Activated naive CD8-positive, alpha-beta T cell treated with anti-CD3 and anti-CD28 coated beads, Interleukin-2, amount 10 ng/mL, durations not matched to agents 7 days and 5 days (primary cell): ENCODE results near the gene UNC93B1. TPM values are rescaled to one million over a fixed set of nuclear protein-coding genes. Genes with fewer than 3 reads are reported as not detected.
"Not testable (repeated sequence)": the region's sequence is repeated elsewhere in the genome, so short reads cannot be mapped to it uniquely, and the experiment has no call there.

Experiments used
- ATAC-seq: fragments of 150-1000 bp; cut with Tn5 transposase; one replicate; pipeline ENCODE4 v1.10.0; 2021; ENCODE audit warnings: low read depth, moderate library complexity
- POLR2A ChIA-PET: fragments of 350-600 bp; sonication (Branson Sonifier 250); formaldehyde crosslinking; loops from one replicate; lab custom pipeline; 2021; ENCODE audit warnings: antibody characterized with exemption; lab: Charles Lee
- DNase-seq: peaks from one replicate; pipeline ENCODE4 v3.0.0; 2021
- H3K27ac Mint-ChIP-seq: one replicate; pipeline ENCODE4 v1.8.0; 2022; ENCODE audit warnings: mild to moderate bottlenecking, mixed read lengths
- H3K27me3 Mint-ChIP-seq: one replicate; pipeline ENCODE4 v1.8.0; 2022; ENCODE audit warnings: mild to moderate bottlenecking, moderate library complexity, mixed read lengths
- H3K36me3 Mint-ChIP-seq: one replicate; pipeline ENCODE4 v1.8.0; 2021; ENCODE audit warnings: mild to moderate bottlenecking, mixed read lengths
- H3K4me1 Mint-ChIP-seq: one replicate; pipeline ENCODE4 v1.8.0; 2021; ENCODE audit warnings: mixed read lengths
- H3K4me3 Mint-ChIP-seq: one replicate; pipeline ENCODE4 v1.8.0; 2022; ENCODE audit warnings: mild to moderate bottlenecking, moderate library complexity, mixed read lengths
- H3K9me3 Mint-ChIP-seq: one replicate; pipeline ENCODE4 v1.8.0; 2021; ENCODE audit warnings: mixed read lengths
- microRNA-seq: library from miRNA; unstranded; fragments of <30 nt; microRNA quantifications from one replicate; pipeline ENCODE4 v1.2.0, GENCODE V29; 2022
- total RNA-seq, 2 experiments: library from RNA; stranded (reverse); gene quantifications; one replicate each; pipeline ENCODE4 v1.2.3, GENCODE V29; 2021

The UNC93B1 gene
- total RNA-seq, 2 experiments from 2014 or later: 35.1 to 42.6 TPM

- H3K4me1 Mint-ChIP-seq, H3K36me3 Mint-ChIP-seq, H3K27ac Mint-ChIP-seq, DNase-seq, ATAC-seq, POLR2A ChIA-PET, H3K9me3 Mint-ChIP-seq: not testable (repeated sequence)
- H3K4me3 Mint-ChIP-seq: peak overlapping the region; percentile 50
- H3K27me3 Mint-ChIP-seq: peaks cover 52% of the 10 kb centered on the region
Measured at GRCh38 chr11:67956236-67956635, 47.7 kb downstream of the UNC93B1 start.

GRCh38 chr11:67955461-67956007 lies 48.4 kb downstream of the UNC93B1 start:
- H3K9me3 Mint-ChIP-seq, POLR2A ChIA-PET, H3K4me1 Mint-ChIP-seq, H3K36me3 Mint-ChIP-seq: not testable (repeated sequence)
- Mint-ChIP-seq H3K4me3 (peak overlapping the region; percentile 85), H3K27ac (peak overlapping the region; percentile 42), H3K27me3 (peaks cover 45% of the 10 kb centered on the region)
- DNase-seq (peak; percentile 95), ATAC-seq (peak; percentile 77)

DNA sequence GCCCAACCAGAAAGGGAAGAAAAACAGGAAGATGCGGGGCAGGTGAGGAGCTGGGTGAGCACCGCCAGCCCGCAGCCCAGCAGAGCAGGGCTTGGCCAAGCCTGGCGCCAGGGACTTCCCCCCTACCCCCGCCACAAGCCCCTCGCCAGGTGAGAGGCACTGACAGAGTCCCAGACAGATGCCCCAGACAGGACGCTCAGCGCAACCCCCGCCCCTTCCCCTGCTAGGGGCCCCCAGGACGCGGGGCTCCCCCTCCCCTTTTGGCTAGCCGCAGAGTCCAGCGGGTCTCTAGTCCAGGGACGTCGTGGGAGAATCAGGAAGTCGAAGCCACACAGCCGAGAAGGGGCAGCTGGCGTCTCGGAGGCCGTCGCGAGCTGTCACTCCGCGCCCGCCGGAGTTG lies 48.9 kb downstream of the UNC93B1 start:
- POLR2A ChIA-PET, DNase-seq, H3K9me3 Mint-ChIP-seq, H3K36me3 Mint-ChIP-seq, ATAC-seq, H3K27ac Mint-ChIP-seq, H3K4me1 Mint-ChIP-seq: not testable (repeated sequence)
- peaks cover 41% of the 10 kb centered on the region for H3K27me3 Mint-ChIP-seq
- H3K4me3 Mint-ChIP-seq: peak overlapping the region; percentile 69

DNA sequence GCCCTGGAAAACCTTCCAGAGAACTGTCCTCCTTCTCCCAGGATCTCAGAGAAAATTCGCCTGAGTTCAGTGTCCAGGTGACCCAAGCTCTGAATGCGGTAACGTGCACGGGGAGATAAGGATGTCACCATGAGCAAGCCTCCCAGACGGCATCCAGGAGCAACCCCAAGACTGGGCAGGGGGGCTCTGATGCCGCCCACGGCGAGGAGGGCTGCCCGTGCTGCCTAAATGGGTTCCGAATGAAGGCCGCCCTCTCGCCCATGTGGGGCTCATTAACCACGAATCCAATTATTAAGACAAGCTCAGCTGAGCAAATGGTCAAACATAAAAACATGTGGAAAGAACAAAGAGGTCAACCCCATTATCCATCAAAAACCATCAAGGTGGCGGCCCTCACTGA lies 49.6 kb downstream of the UNC93B1 start:
- H3K36me3 Mint-ChIP-seq, ATAC-seq, POLR2A ChIA-PET, DNase-seq, H3K4me1 Mint-ChIP-seq, H3K9me3 Mint-ChIP-seq: not testable (repeated sequence)
- Mint-ChIP-seq H3K4me3 (peak overlapping the region; percentile 69), H3K27me3 (peaks cover 36% of the 10 kb centered on the region), H3K27ac (peak overlapping the region; percentile 42)

DNA sequence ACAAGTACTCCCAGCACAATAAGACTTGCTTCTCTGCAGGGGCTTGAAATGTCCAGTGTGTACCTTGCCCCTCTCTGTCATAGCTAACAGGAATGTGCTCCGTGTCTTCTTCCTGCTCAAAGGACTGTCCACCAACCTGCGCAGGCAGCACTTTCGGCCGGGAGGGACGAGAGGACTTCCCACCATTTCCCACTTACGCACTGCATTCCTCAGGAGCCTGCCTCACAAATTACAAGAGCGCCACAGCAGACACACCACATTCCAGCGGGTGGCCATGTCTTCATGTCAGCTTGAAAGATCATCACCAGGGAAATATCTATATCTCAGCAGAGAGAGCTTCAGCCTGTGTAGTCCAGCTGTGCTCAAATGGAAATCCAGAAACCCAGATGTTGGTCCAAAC lies 53.2 kb downstream of the UNC93B1 start:
- POLR2A ChIA-PET, H3K4me1 Mint-ChIP-seq, H3K36me3 Mint-ChIP-seq, H3K9me3 Mint-ChIP-seq, H3K4me3 Mint-ChIP-seq, H3K27ac Mint-ChIP-seq, DNase-seq, ATAC-seq: not testable (repeated sequence)
- peaks cover 14% of the 10 kb centered on the region for H3K27me3 Mint-ChIP-seq

- H3K36me3 Mint-ChIP-seq, H3K9me3 Mint-ChIP-seq, DNase-seq, POLR2A ChIA-PET, ATAC-seq, H3K27me3 Mint-ChIP-seq, H3K4me1 Mint-ChIP-seq, H3K27ac Mint-ChIP-seq, H3K4me3 Mint-ChIP-seq: not testable (repeated sequence)
Measured at GRCh38 chr11:67947785-67948184, 56.1 kb downstream of the UNC93B1 start.

GRCh38 chr11:67946403-67946802 lies 57.5 kb downstream of the UNC93B1 start:
- H3K4me1 Mint-ChIP-seq, H3K4me3 Mint-ChIP-seq, H3K36me3 Mint-ChIP-seq, H3K27ac Mint-ChIP-seq, H3K27me3 Mint-ChIP-seq, H3K9me3 Mint-ChIP-seq, POLR2A ChIA-PET, ATAC-seq, DNase-seq: not testable (repeated sequence)

DNA sequence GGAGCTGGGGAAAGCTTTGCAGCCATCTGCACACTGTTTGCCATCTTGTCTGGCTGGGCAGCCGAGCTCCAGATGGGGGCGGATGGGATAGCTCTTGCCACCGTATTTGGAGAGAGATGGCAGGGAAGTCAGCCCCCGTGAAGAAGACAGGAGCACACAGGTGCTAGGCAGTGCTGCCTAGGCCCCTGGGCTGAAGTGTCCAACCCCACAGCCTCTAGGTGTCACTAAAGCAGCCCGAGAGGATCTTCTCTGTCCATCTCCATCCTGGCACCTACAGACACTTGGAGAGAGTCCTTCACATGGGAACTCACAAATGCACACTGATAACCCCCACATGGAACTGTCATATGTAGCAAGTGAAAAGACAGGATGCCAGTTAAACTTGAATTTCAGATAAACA lies 60.5 kb downstream of the UNC93B1 start:
- H3K4me1 Mint-ChIP-seq, POLR2A ChIA-PET, H3K27me3 Mint-ChIP-seq, ATAC-seq, DNase-seq, H3K27ac Mint-ChIP-seq, H3K36me3 Mint-ChIP-seq, H3K9me3 Mint-ChIP-seq, H3K4me3 Mint-ChIP-seq: not testable (repeated sequence)

Small RNA genes within 50 kb of the gene (microRNA-seq; reads per million reads assigned to microRNA genes)
- gene MIR4691 (not detected), gene MIR6753 (3.5 reads per million), gene MIR7113 (3.5 reads per million)

Other genes starting within 250 kb of the UNC93B1 start
- gene ALDH3B1, start 6.2 kb upstream of the UNC93B1 start, total RNA-seq: under 1 TPM; 0.45 to 0.61 TPM
- 100 to 1,000 TPM; 117 to 128 TPM for gene NDUFS8, start 26.6 kb upstream of the UNC93B1 start, total RNA-seq
- gene TCIRG1, start 34.9 kb upstream of the UNC93B1 start, total RNA-seq: 100 to 1,000 TPM; 297 to 308 TPM
- gene CHKA, start 117.3 kb upstream of the UNC93B1 start, total RNA-seq: 1 to 10 TPM; 8.1 to 9.2 TPM
- 10 to 100 TPM; 29.2 to 32.2 TPM for gene KMT5B, start 209.2 kb upstream of the UNC93B1 start, total RNA-seq